Lower leg skin (tissue), 3 donors: ENCODE measurements around the gene ORM2.

Experiments used
- POLR2A ChIP-seq, 2 donors: fragments of 450-650 bp; IDR thresholded peaks; one replicate each; pipeline ENCODE4 v1.6.1; 2016 to 2017; ENCODE audit warnings: antibody characterized with exemption in 2 of 2, mild to moderate bottlenecking in 1 of 2, moderate library complexity in 1 of 2
- TF ChIP-seq, protein P1 (sequence below), 3 donors: fragments of 450-650 bp; IDR thresholded peaks; one replicate each; pipeline ENCODE4 v1.5.1; 2016; ENCODE audit warnings: antibody characterized with exemption in 3 of 3, mild to moderate bottlenecking in 3 of 3, moderate library complexity in 2 of 3

DNA sequence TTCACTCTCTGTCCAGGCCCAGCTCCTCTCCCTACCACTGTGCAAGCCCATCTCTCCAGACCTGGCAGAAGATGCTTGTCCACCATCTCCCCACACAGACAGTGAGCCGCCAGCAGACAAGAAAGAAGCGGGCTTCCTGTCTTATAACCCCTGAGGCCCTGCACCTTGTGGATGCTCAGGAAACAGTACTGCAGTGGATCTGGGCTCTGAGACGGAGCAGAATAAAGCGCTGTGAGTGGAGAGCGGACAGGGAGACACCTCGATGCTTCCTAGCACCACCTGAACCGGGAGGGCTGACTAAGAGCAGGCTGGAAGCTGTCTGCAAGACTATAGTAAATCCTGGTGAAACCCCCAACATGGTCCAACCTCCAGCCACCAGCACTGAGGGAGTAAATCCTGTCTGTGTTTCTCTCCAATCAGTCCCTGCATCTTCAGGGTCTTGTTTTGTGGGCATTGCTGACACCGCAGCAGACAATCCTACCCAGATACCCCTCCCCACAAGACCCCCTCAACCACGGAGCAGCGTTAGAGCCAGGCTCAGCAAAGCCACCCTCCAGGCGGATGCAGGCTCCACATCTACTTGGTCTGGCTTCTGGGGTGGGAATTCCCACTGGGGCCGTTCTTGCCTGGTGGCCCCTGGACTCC is 18.7 kb downstream of the ORM2 start:
- no peak for TF ChIP-seq POLR2A (IDR thresholded peaks at IDR 0.05)
- TF ChIP-seq, protein P1, sequence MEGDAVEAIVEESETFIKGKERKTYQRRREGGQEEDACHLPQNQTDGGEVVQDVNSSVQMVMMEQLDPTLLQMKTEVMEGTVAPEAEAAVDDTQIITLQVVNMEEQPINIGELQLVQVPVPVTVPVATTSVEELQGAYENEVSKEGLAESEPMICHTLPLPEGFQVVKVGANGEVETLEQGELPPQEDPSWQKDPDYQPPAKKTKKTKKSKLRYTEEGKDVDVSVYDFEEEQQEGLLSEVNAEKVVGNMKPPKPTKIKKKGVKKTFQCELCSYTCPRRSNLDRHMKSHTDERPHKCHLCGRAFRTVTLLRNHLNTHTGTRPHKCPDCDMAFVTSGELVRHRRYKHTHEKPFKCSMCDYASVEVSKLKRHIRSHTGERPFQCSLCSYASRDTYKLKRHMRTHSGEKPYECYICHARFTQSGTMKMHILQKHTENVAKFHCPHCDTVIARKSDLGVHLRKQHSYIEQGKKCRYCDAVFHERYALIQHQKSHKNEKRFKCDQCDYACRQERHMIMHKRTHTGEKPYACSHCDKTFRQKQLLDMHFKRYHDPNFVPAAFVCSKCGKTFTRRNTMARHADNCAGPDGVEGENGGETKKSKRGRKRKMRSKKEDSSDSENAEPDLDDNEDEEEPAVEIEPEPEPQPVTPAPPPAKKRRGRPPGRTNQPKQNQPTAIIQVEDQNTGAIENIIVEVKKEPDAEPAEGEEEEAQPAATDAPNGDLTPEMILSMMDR (IDR thresholded peaks at IDR 0.05) = no peak
